GM12878 (cell line): ENCODE measurements around the gene GALK2. TPM values are rescaled to one million over a fixed set of nuclear protein-coding genes. Genes with fewer than 3 reads are reported as not detected.

Source experiments
- ATAC-seq: fragments of 200-7000 bp; cut with Tn5 transposase; 3 replicates; pipeline ENCODE4 v1.9.1; 2020; ENCODE audit warnings: mild to moderate bottlenecking, moderate library complexity
- BruUV-seq: library from RNA; stranded (reverse); fragments of 400-500 nt; replicated peaks from 2 replicates; lab custom pipeline; 2021; lab: Mats Ljungman, UMichigan
- CTCF ChIA-PET: fragments of 300-600 bp; sonication (Branson Sonifier 250); formaldehyde crosslinking; extraction: SDS; loops from one replicate; lab custom pipeline; 2021; ENCODE audit warnings: inconsistent platforms; lab: Yijun Ruan, JAX
- POLR2A ChIA-PET: fragments of 350-600 bp; formaldehyde crosslinking; extraction: SDS; loops from one replicate; lab custom pipeline; 2021; ENCODE audit warnings: inconsistent platforms; lab: Charles Lee
- RAD21 ChIA-PET: fragments of 300-600 bp; sonication (Branson Sonifier 250); formaldehyde crosslinking; loops from one replicate; lab custom pipeline; 2023; ENCODE audit warnings: antibody characterized with exemption; ENCODE audit not compliant: unreplicated experiment; lab: Charles Lee
- SMC1A ChIA-PET: fragments of 300-600 bp; sonication (Branson Sonifier 250); formaldehyde crosslinking; loops from one replicate; lab custom pipeline; 2023; ENCODE audit not compliant: unreplicated experiment, uncharacterized antibody; lab: Charles Lee
- DNase-seq: peaks from one replicate; pipeline ENCODE4 v3.0.0-alpha.2; 2011; ENCODE audit warnings: low read depth, low spot score
- FAIRE-seq: peaks from 3 replicates; lab custom pipeline; 2011; peaks lifted over from hg19 to GRCh38; lab: Jason Lieb, UNC
- H2AFZ ChIP-seq: 2 replicates; pipeline ENCODE4 v1.6.0; 2011; ENCODE audit warnings: low read depth, low read length, control low read depth; ENCODE audit not compliant: control insufficient read depth
- H3K27ac ChIP-seq: 2 replicates; pipeline ENCODE4 v1.5.1; 2011; ENCODE audit warnings: control low read depth; ENCODE audit not compliant: control insufficient read depth, insufficient read depth
- H3K27me3 ChIP-seq, 2 experiments: replicated peaks in 1 of 2; 2 replicates each; pipeline versions ENCODE4 v1.6.0 to v1.6.1; 2011; ENCODE audit warnings: low read length in 1 of 2; ENCODE audit not compliant: control insufficient read depth in 2 of 2, insufficient read depth in 2 of 2
- H3K36me3 ChIP-seq, 2 experiments: 2 replicates each; pipeline ENCODE4 v1.5.1; 2011; ENCODE audit warnings: low read length in 1 of 2; ENCODE audit not compliant: control insufficient read depth in 2 of 2, insufficient read depth in 2 of 2
- H3K4me1 ChIP-seq: 2 replicates; pipeline ENCODE4 v1.6.1; 2011; ENCODE audit warnings: mild to moderate bottlenecking, low read length, moderate library complexity, mixed read lengths; ENCODE audit not compliant: control insufficient read depth, insufficient read depth
- H3K4me2 ChIP-seq: 2 replicates; pipeline ENCODE4 v1.6.0; 2011; ENCODE audit warnings: control low read depth; ENCODE audit not compliant: control insufficient read depth, insufficient read depth
- H3K4me3 ChIP-seq: fragments of 200-600 bp; sonication (generic); 2 replicates; pipeline ENCODE4 v1.5.1; 2016
- H3K79me2 ChIP-seq: 2 replicates; pipeline ENCODE4 v1.6.0; 2011; ENCODE audit warnings: low read length; ENCODE audit not compliant: control insufficient read depth, insufficient read depth
- H3K9ac ChIP-seq: 2 replicates; pipeline ENCODE4 v1.8.0; 2011; ENCODE audit warnings: low read length, control low read depth, mixed read lengths; ENCODE audit not compliant: control insufficient read depth, insufficient read depth
- H3K9me3 ChIP-seq: replicated peaks from 3 replicates; pipeline ENCODE4 v1.5.1; 2011; ENCODE audit warnings: mild to moderate bottlenecking, low read length; ENCODE audit not compliant: control insufficient read depth, insufficient read depth
- H4K20me1 ChIP-seq: 2 replicates; pipeline ENCODE4 v1.6.0; 2011; ENCODE audit not compliant: control insufficient read depth, insufficient read depth
- EGR1 ChIP-seq, 2 experiments: IDR thresholded peaks; 1 replicate in 1 of 2; 2 replicates in 1 of 2; pipeline ENCODE4 v1.6.1; 2011 to 2012; ENCODE audit warnings: low read depth in 2 of 2, low read length in 2 of 2, borderline replicate concordance in 1 of 2, mild to moderate bottlenecking in 1 of 2, moderate library complexity in 1 of 2
- IKZF2 ChIP-seq, 2 experiments: fragments of 450-650 bp; IDR thresholded peaks; 2 replicates each; pipeline ENCODE4 v1.6.1; 2017; ENCODE audit warnings: mild to moderate bottlenecking in 2 of 2, moderate library complexity in 2 of 2
- JUND ChIP-seq: IDR thresholded peaks from 2 replicates; pipeline ENCODE4 v1.6.1; 2012; ENCODE audit warnings: low read depth, mild to moderate bottlenecking, low read length, improper control_type of control experiment, moderate library complexity
- NR2C2 ChIP-seq: IDR thresholded peaks from 2 replicates; pipeline ENCODE4 v1.6.1; 2011; ENCODE audit warnings: borderline replicate concordance, low read depth; ENCODE audit not compliant: control insufficient read depth, insufficient read length
- PAX5 ChIP-seq: IDR thresholded peaks from 2 replicates; pipeline ENCODE4 v1.6.1; 2011; ENCODE audit warnings: low read depth, low read length, borderline replicate concordance
- POLR2A ChIP-seq: IDR thresholded peaks from 2 replicates; pipeline ENCODE4 v1.6.1; 2011; ENCODE audit warnings: low read depth, mild to moderate bottlenecking, low read length
- POLR2AphosphoS2 ChIP-seq: IDR thresholded peaks from 2 replicates; pipeline ENCODE4 v1.6.1; 2011; ENCODE audit warnings: low read depth, mild to moderate bottlenecking, low read length, improper control_type of control experiment, moderate library complexity
- RBBP5 ChIP-seq: fragments of 200-600 bp; sonication (generic); conservative IDR thresholded peaks from 2 replicates; pipeline ENCODE4 v1.6.1; 2016
- RUNX3 ChIP-seq: IDR thresholded peaks from 2 replicates; pipeline ENCODE4 v1.6.1; 2012; ENCODE audit warnings: low read length, inconsistent platforms
- TAF1 ChIP-seq: IDR thresholded peaks from 2 replicates; pipeline ENCODE4 v1.6.1; 2011; ENCODE audit warnings: mild to moderate bottlenecking, low read depth, low read length, borderline replicate concordance
- YY1 ChIP-seq: IDR thresholded peaks from 2 replicates; pipeline ENCODE4 v1.6.1; 2011; ENCODE audit warnings: low read depth, mild to moderate bottlenecking, low read length
- ZBTB33 ChIP-seq: fragments of 450-650 bp; IDR thresholded peaks from 2 replicates; pipeline ENCODE4 v1.6.1; 2017; ENCODE audit warnings: mild to moderate bottlenecking
- ZBTB40 ChIP-seq: fragments of 450-650 bp; IDR thresholded peaks from 2 replicates; pipeline ENCODE4 v1.6.1; 2016; ENCODE audit warnings: mild to moderate bottlenecking, moderate library complexity, borderline replicate concordance
- ZNF217 ChIP-seq: fragments of 450-650 bp; IDR thresholded peaks from 2 replicates; pipeline ENCODE4 v1.6.1; 2017; ENCODE audit warnings: antibody characterized with exemption, mild to moderate bottlenecking
- ZNF274 ChIP-seq: IDR thresholded peaks from one replicate; pipeline ENCODE4 v1.8.0; 2011; ENCODE audit not compliant: insufficient read length, insufficient read depth
- ZNF384 ChIP-seq: IDR thresholded peaks from 2 replicates; pipeline ENCODE4 v1.6.1; 2012; ENCODE audit warnings: low read depth, mild to moderate bottlenecking, low read length, improper control_type of control experiment, borderline replicate concordance
- in situ Hi-C: fragments of 300-500 bp; cut with MboI; formaldehyde crosslinking; loops from 9 replicates; pipeline ENCODE4 v1.14.3; 2018; ENCODE audit warnings: mixed read lengths
- intact Hi-C: fragments of 100-400 bp; cut with micrococcal nuclease; formaldehyde crosslinking; loops from one replicate; pipeline ENCODE4 v1.14.2; 2022; ENCODE audit not compliant: unreplicated experiment
- polyA plus RNA-seq, 11 experiments: library from polyadenylated mRNA; depleted of rRNA in 4 of 11; unstranded in 6 of 11; stranded (reverse) in 5 of 11; fragments of >200 nt; fragmentation: Nextera tagmentation in 4 of 11; fragmentation: Illumina TruSeq in 1 of 11; extraction: Ambion mirVana in 4 of 11; extraction: Trizol in 1 of 11; gene quantifications; 1 replicate in 1 of 11; 2 replicates in 10 of 11; pipeline versions ENCODE4 v1.2.1 to v1.2.3, GENCODE V29; 2011 to 2016; ENCODE audit warnings: inconsistent platforms in 2 of 11, missing spikeins in 2 of 11, low read depth in 1 of 11
- total RNA-seq, 4 experiments: library from RNA; depleted of rRNA in 3 of 4; stranded (reverse); fragments of >200 nt in 3 of 4; fragmentation: Illumina TruSeq in 1 of 4; extraction: Trizol in 1 of 4; gene quantifications; 2 replicates each; pipeline versions ENCODE4 v1.2.1 to v1.2.3, GENCODE V29; 2013 to 2021
- TF ChIP-seq, protein P1 (sequence below): fragments of 450-650 bp; formaldehyde crosslinking; IDR thresholded peaks from 2 replicates; pipeline ENCODE4 v1.4.0; 2020; ENCODE audit warnings: mild to moderate bottlenecking, moderate library complexity

GALK2 gene
- total and polyA plus RNA-seq, 10 of the 15 experiments (the other 5 are each of a cell fraction or from before 2014, with no cell fraction given) = 11.9 to 26.7 (median 15.4) TPM

GRCh38 chr15:49164865-49165264 is 5.2 kb upstream of the GALK2 start:
- no peak for DNase-seq
- Histone ChIP-seq H2AFZ (no peak overlapping the region), H3K36me3 (no peaks in the 10 kb centered on the region), H3K4me1 (no peaks in the 10 kb centered on the region), H3K9me3 (no peaks in the 10 kb centered on the region), H3K4me2 (no peak overlapping the region), H3K27ac (no peak overlapping the region), H3K9ac (no peak overlapping the region), H3K4me3 (no peak overlapping the region), H4K20me1 (no peaks in the 10 kb centered on the region), H3K27me3 (no peaks in the 10 kb centered on the region), H3K79me2 (no peaks in the 10 kb centered on the region)
- no TSS peak for BruUV-seq
- intact Hi-C loops (no loop called here), in situ Hi-C loops (loop anchor here (25.0 kb wide), 1 partner anchor 803 kb away; no protein-coding TSS in a partner anchor)
- ChIA-PET CTCF (interaction anchor here (1.2 kb wide), 1 partner anchor 18 kb away, joined by 3 read pairs; no protein-coding TSS in a partner anchor), SMC1A (no interaction called here), RAD21 (interaction anchor here (1.2 kb wide), 1 partner anchor 9 kb away, joined by 3 read pairs; the partner anchor contains the start of gene COPS2), POLR2A (interaction anchor here (0.5 to 0.7 kb wide), 2 partner anchors 328 to 1137 kb away, joined by 5 to 9 read pairs; no protein-coding TSS in a partner anchor)
- ATAC-seq = no peak
- no peak for FAIRE-seq
- TF ChIP-seq ZNF274 (no peak), ZBTB40 (no peak), RBBP5 (no peak), JUND (no peak), NR2C2 (no peak), POLR2AphosphoS2 (no peak), YY1 (no peak), IKZF2 (IDR thresholded peaks at IDR 0.05) (no peak), EGR1 (IDR thresholded peaks at IDR 0.05; ENCODE audit: borderline replicate concordance in 1 of 2, low read depth in 2 of 2, low read length in 2 of 2) (no peak), ZBTB33 (no peak), TAF1 (no peak), ZNF384 (no peak), PAX5 (no peak), ZNF217 (no peak), RUNX3 (no peak), POLR2A (no peak)
- TF ChIP-seq, protein P1, sequence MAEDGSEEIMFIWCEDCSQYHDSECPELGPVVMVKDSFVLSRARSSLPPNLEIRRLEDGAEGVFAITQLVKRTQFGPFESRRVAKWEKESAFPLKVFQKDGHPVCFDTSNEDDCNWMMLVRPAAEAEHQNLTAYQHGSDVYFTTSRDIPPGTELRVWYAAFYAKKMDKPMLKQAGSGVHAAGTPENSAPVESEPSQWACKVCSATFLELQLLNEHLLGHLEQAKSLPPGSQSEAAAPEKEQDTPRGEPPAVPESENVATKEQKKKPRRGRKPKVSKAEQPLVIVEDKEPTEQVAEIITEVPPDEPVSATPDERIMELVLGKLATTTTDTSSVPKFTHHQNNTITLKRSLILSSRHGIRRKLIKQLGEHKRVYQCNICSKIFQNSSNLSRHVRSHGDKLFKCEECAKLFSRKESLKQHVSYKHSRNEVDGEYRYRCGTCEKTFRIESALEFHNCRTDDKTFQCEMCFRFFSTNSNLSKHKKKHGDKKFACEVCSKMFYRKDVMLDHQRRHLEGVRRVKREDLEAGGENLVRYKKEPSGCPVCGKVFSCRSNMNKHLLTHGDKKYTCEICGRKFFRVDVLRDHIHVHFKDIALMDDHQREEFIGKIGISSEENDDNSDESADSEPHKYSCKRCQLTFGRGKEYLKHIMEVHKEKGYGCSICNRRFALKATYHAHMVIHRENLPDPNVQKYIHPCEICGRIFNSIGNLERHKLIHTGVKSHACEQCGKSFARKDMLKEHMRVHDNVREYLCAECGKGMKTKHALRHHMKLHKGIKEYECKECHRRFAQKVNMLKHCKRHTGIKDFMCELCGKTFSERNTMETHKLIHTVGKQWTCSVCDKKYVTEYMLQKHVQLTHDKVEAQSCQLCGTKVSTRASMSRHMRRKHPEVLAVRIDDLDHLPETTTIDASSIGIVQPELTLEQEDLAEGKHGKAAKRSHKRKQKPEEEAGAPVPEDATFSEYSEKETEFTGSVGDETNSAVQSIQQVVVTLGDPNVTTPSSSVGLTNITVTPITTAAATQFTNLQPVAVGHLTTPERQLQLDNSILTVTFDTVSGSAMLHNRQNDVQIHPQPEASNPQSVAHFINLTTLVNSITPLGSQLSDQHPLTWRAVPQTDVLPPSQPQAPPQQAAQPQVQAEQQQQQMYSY (CRISPR knock-in tag) = no peak
